ENCODE results near the gene SPATA7.

SPATA7 gene

DNA sequence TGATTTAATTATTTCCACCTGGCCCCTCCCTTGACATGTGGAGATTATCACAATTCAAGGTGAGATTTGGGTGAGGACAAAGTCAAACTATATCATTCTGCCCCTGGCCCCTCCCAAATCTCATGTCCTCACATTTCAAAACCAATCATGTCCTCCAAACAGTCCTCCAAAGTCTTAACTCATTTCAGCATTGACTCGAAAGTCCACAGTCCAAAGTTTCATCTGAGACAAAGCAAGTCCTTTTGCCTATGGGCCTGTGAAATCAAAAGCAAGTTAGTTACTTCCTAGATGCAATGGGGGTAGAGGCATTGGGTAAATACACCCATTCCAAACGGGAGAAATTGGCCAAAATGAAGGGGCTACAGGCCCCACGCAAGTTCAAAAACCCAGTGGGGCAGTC is 31.1 kb upstream of the SPATA7 start:
- no peaks in the 10 kb centered on the region for H4K20me1 ChIP-seq (ENCODE audit: insufficient read depth, low read length)
- H3K4me1 ChIP-seq (ENCODE audit: low read length) = no peaks in the 10 kb centered on the region
- H3K27ac ChIP-seq (ENCODE audit: low read length) = no peak overlapping the region
- no peak overlapping the region for H3K4me2 ChIP-seq (ENCODE audit: low read length)
- no peaks in the 10 kb centered on the region for H3K9me3 ChIP-seq (ENCODE audit: insufficient read depth, low read length)
- H3K79me2 ChIP-seq (ENCODE audit: low read length) = no peaks in the 10 kb centered on the region
- no peaks in the 10 kb centered on the region for H3K27me3 ChIP-seq (ENCODE audit: low read depth, low read length)
- no peak overlapping the region for H2AFZ ChIP-seq (ENCODE audit: low read depth, low read length)
- H3K9ac ChIP-seq (ENCODE audit: low read length) = no peak overlapping the region
- no peaks in the 10 kb centered on the region for H3K36me3 ChIP-seq (replicated peaks; ENCODE audit: low read depth, low read length)
- TF ChIP-seq, protein P1, sequence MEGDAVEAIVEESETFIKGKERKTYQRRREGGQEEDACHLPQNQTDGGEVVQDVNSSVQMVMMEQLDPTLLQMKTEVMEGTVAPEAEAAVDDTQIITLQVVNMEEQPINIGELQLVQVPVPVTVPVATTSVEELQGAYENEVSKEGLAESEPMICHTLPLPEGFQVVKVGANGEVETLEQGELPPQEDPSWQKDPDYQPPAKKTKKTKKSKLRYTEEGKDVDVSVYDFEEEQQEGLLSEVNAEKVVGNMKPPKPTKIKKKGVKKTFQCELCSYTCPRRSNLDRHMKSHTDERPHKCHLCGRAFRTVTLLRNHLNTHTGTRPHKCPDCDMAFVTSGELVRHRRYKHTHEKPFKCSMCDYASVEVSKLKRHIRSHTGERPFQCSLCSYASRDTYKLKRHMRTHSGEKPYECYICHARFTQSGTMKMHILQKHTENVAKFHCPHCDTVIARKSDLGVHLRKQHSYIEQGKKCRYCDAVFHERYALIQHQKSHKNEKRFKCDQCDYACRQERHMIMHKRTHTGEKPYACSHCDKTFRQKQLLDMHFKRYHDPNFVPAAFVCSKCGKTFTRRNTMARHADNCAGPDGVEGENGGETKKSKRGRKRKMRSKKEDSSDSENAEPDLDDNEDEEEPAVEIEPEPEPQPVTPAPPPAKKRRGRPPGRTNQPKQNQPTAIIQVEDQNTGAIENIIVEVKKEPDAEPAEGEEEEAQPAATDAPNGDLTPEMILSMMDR (IDR thresholded peaks at IDR 0.05; ENCODE audit: low read depth, low read length) = no peak
- no peak for TF ChIP-seq EZH2phosphoT487 (IDR thresholded peaks at IDR 0.05; ENCODE audit: low read depth)
- H3K4me3 ChIP-seq (ENCODE audit: low read length) = no peak overlapping the region

DNA sequence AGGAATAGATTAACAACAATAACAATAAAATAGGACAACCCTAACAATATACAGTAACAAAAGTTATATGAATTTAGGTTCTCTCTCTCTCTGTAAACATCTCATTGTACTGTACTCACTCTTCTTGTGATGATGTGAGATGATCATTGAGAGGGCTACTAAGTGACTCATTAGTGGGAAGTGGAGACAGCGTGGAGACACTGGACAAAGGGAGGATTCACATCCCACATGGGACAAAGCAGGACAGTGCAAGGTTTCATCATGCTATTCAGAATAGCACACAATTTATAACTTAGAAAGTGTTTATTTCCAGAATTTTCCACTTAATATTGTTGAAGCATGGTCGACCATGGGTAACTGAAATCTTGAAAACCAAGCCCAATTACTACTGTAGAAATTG is 26.0 kb upstream of the SPATA7 start:
- Histone ChIP-seq H3K79me2 (ENCODE audit: low read length) (no peaks in the 10 kb centered on the region), H3K9ac (ENCODE audit: low read length) (no peak overlapping the region), H3K27me3 (ENCODE audit: low read depth, low read length) (0 out of 2 replicates have a peak, but pooled peaks cover 4% of the 10 kb centered on the region), H3K4me2 (ENCODE audit: low read length) (no peak overlapping the region), H3K27ac (ENCODE audit: low read length) (no peak overlapping the region), H3K4me1 (ENCODE audit: low read length) (no peaks in the 10 kb centered on the region), H4K20me1 (ENCODE audit: insufficient read depth, low read length) (no peaks in the 10 kb centered on the region), H2AFZ (ENCODE audit: low read depth, low read length) (no peak overlapping the region), H3K9me3 (ENCODE audit: insufficient read depth, low read length) (0 out of 2 replicates have a peak, but pooled peaks cover 12% of the 10 kb centered on the region), H3K36me3 (replicated peaks; ENCODE audit: low read depth, low read length) (peaks cover 3% of the 10 kb centered on the region), H3K4me3 (ENCODE audit: low read length) (no peak overlapping the region)
- TF ChIP-seq EZH2phosphoT487 (IDR thresholded peaks at IDR 0.05; ENCODE audit: low read depth) = no peak
- TF ChIP-seq, protein P1 (IDR thresholded peaks at IDR 0.05; ENCODE audit: low read depth, low read length) = no peak

DNA sequence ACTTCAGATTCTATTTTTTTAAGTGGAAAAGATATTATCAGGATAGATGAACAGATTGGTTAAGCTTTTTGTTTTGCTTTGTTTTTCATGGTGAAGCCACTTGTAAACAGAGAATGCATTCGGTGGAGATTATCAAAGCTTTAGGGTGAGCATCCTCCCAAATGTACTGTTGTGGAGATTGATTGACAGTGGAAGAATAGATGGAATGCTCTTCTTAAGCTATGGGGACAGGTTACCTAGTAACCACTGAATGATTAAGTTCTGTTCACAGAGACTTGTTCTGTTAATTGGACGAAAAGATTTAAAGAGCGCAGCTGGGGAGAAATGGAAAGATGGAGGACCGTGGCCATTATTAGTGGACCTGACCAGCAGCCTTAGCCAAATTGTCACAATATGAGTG is 21.8 kb upstream of the SPATA7 start:
- Histone ChIP-seq H3K9ac (ENCODE audit: low read length) (no peak overlapping the region), H3K4me3 (ENCODE audit: low read length) (no peak overlapping the region), H3K36me3 (replicated peaks; ENCODE audit: low read depth, low read length) (peaks cover 3% of the 10 kb centered on the region), H3K27me3 (ENCODE audit: low read depth, low read length) (peaks cover 8% of the 10 kb centered on the region), H3K4me1 (ENCODE audit: low read length) (no peaks in the 10 kb centered on the region), H3K79me2 (ENCODE audit: low read length) (no peaks in the 10 kb centered on the region), H3K4me2 (ENCODE audit: low read length) (no peak overlapping the region), H2AFZ (ENCODE audit: low read depth, low read length) (no peak overlapping the region), H3K9me3 (ENCODE audit: insufficient read depth, low read length) (0 out of 2 replicates have a peak, but pooled peaks cover 12% of the 10 kb centered on the region), H4K20me1 (ENCODE audit: insufficient read depth, low read length) (no peaks in the 10 kb centered on the region), H3K27ac (ENCODE audit: low read length) (no peak overlapping the region)
- TF ChIP-seq, protein P1 (IDR thresholded peaks at IDR 0.05; ENCODE audit: low read depth, low read length) = no peak
- no peak for TF ChIP-seq EZH2phosphoT487 (IDR thresholded peaks at IDR 0.05; ENCODE audit: low read depth)

DNA sequence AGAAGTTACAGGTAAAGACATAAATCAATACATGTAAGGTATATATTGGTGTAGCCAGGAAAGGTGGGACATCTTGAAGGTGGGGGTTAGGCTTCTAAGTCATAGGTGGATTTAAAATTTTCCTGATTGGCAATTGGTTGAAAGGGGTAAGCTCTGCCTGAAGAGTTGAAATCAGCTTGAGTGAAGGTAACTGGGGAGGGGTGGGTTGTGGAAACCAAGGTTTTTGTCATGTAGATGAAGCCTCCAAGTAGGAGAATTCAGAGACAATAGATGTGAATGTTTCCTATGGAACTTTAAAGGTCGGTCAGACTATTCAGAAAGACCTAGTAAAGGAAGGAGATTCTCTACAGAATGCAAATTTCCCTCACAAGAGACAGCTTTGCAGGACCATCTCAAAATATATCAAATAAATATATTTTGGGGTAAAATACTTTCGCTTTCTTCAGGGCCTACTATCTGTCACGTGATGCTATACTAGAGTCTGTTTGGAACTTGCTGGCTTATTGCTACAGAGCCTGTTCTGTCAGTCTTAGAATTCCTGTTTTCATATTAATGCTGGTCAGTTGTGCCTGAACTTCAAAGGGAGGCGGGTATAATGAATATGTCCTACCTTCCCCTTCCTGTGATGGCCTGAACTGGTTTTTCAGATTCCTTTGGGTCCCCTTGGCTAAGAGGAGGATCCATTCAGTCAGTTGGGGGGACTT is 20.6 kb upstream of the SPATA7 start:
- Histone ChIP-seq H3K27me3 (ENCODE audit: low read depth, low read length) (peaks cover 11% of the 10 kb centered on the region), H3K4me3 (ENCODE audit: low read length) (no peak overlapping the region), H3K27ac (ENCODE audit: low read length) (no peak overlapping the region), H3K79me2 (ENCODE audit: low read length) (no peaks in the 10 kb centered on the region), H3K4me1 (ENCODE audit: low read length) (no peaks in the 10 kb centered on the region), H3K9me3 (ENCODE audit: insufficient read depth, low read length) (0 out of 2 replicates have a peak, but pooled peaks cover 8% of the 10 kb centered on the region), H2AFZ (ENCODE audit: low read depth, low read length) (no peak overlapping the region), H4K20me1 (ENCODE audit: insufficient read depth, low read length) (no peaks in the 10 kb centered on the region), H3K9ac (ENCODE audit: low read length) (no peak overlapping the region), H3K36me3 (replicated peaks; ENCODE audit: low read depth, low read length) (peaks cover 2% of the 10 kb centered on the region), H3K4me2 (ENCODE audit: low read length) (no peak overlapping the region)
- TF ChIP-seq, protein P1 (IDR thresholded peaks at IDR 0.05; ENCODE audit: low read depth, low read length) = no peak
- no peak for TF ChIP-seq EZH2phosphoT487 (IDR thresholded peaks at IDR 0.05; ENCODE audit: low read depth)
